Measurements from ENCODE around the gene WTAP.
"Not testable (repeated sequence)": the region's sequence is repeated elsewhere in the genome, so short reads cannot be mapped to it uniquely, and the experiment has no call there.

The WTAP gene

GRCh38 chr6:159745081-159745480 lies 17.8 kb downstream of the WTAP start:
- 94 to 96% methylated on average over 5 to 7 of the region's 7 CpGs for WGBS, 2 experiments

GRCh38 chr6:159746759-159747158 lies 19.5 kb downstream of the WTAP start:
- Histone ChIP-seq H3K27ac (ENCODE audit: insufficient read depth, low read depth, low read length, poor library complexity, severe bottlenecking) (no peak overlapping the region), H3K27me3 (ENCODE audit: control insufficient read depth, insufficient read depth, low read length, poor library complexity, severe bottlenecking) (no peaks in the 10 kb centered on the region), H3K4me1 (ENCODE audit: control insufficient read depth, insufficient read depth, low read length) (no peaks in the 10 kb centered on the region), H3K36me3 (ENCODE audit: control insufficient read depth, insufficient read depth, low read length) (peaks cover 40% of the 10 kb centered on the region), H3K9me3 (ENCODE audit: control insufficient read depth, low read length) (no peaks in the 10 kb centered on the region), H3K4me3 (ENCODE audit: insufficient read depth, low read depth, low read length) (no peak overlapping the region)
- WGBS, 2 experiments, result 95 to 100% methylated on average over 1 of the region's 1 CpG

More at GRCh38 chr6:159745081-159745480, 17.8 kb downstream of the WTAP start:
- Histone ChIP-seq H3K27me3 (ENCODE audit: control insufficient read depth, insufficient read depth, low read length, poor library complexity, severe bottlenecking) (no peaks in the 10 kb centered on the region), H3K36me3 (ENCODE audit: control insufficient read depth, insufficient read depth, low read length) (peaks cover 46% of the 10 kb centered on the region), H3K27ac (ENCODE audit: insufficient read depth, low read depth, low read length, poor library complexity, severe bottlenecking) (no peak overlapping the region), H3K4me1 (ENCODE audit: control insufficient read depth, insufficient read depth, low read length) (no peaks in the 10 kb centered on the region), H3K4me3 (ENCODE audit: insufficient read depth, low read depth, low read length) (no peak overlapping the region), H3K9me3 (ENCODE audit: control insufficient read depth, low read length) (no peaks in the 10 kb centered on the region)

GRCh38 chr6:159748127-159748526 lies 20.8 kb downstream of the WTAP start:
- H3K4me3 ChIP-seq (ENCODE audit: insufficient read depth, low read depth, low read length); H3K27ac ChIP-seq (ENCODE audit: insufficient read depth, low read depth, low read length, poor library complexity, severe bottlenecking); H3K9me3 ChIP-seq (ENCODE audit: control insufficient read depth, low read length); H3K27me3 ChIP-seq (ENCODE audit: control insufficient read depth, insufficient read depth, low read length, poor library complexity, severe bottlenecking); H3K4me1 ChIP-seq (ENCODE audit: control insufficient read depth, insufficient read depth, low read length): not testable (repeated sequence)
- WGBS, 2 experiments, result 95 to 97% methylated on average over 4 to 6 of the region's 7 CpGs
- peaks cover 44% of the 10 kb centered on the region for H3K36me3 ChIP-seq (ENCODE audit: control insufficient read depth, insufficient read depth, low read length)

- H3K27me3 ChIP-seq (ENCODE audit: control insufficient read depth, insufficient read depth, low read length, poor library complexity, severe bottlenecking), result no peaks in the 10 kb centered on the region
- H3K27ac ChIP-seq (ENCODE audit: insufficient read depth, low read depth, low read length, poor library complexity, severe bottlenecking), result no peak overlapping the region
- H3K9me3 ChIP-seq (ENCODE audit: control insufficient read depth, low read length), result no peaks in the 10 kb centered on the region
- no peak overlapping the region for H3K4me3 ChIP-seq (ENCODE audit: insufficient read depth, low read depth, low read length)
- WGBS, 2 experiments, result 96 to 98% methylated on average over 2 to 3 of the region's 3 CpGs
- no peaks in the 10 kb centered on the region for H3K4me1 ChIP-seq (ENCODE audit: control insufficient read depth, insufficient read depth, low read length)
- peaks cover 55% of the 10 kb centered on the region for H3K36me3 ChIP-seq (ENCODE audit: control insufficient read depth, insufficient read depth, low read length)
Observed at GRCh38 chr6:159751448-159751847, 24.1 kb downstream of the WTAP start.

- peaks cover 54% of the 10 kb centered on the region for H3K36me3 ChIP-seq (ENCODE audit: control insufficient read depth, insufficient read depth, low read length)
- WGBS, 2 experiments, result 95 to 96% methylated on average over 5 of the region's 6 CpGs
- no peak overlapping the region for H3K4me3 ChIP-seq (ENCODE audit: insufficient read depth, low read depth, low read length)
- H3K9me3 ChIP-seq (ENCODE audit: control insufficient read depth, low read length), result no peaks in the 10 kb centered on the region
- no peaks in the 10 kb centered on the region for H3K27me3 ChIP-seq (ENCODE audit: control insufficient read depth, insufficient read depth, low read length, poor library complexity, severe bottlenecking)
- no peaks in the 10 kb centered on the region for H3K4me1 ChIP-seq (ENCODE audit: control insufficient read depth, insufficient read depth, low read length)
- H3K27ac ChIP-seq (ENCODE audit: insufficient read depth, low read depth, low read length, poor library complexity, severe bottlenecking), result no peak overlapping the region
Observed at GRCh38 chr6:159753081-159753872, 26.0 kb downstream of the WTAP start.

- Histone ChIP-seq H3K9me3 (ENCODE audit: control insufficient read depth, low read length) (no peaks in the 10 kb centered on the region), H3K36me3 (ENCODE audit: control insufficient read depth, insufficient read depth, low read length) (peaks cover 56% of the 10 kb centered on the region), H3K4me3 (ENCODE audit: insufficient read depth, low read depth, low read length) (no peak overlapping the region), H3K4me1 (ENCODE audit: control insufficient read depth, insufficient read depth, low read length) (no peaks in the 10 kb centered on the region), H3K27me3 (ENCODE audit: control insufficient read depth, insufficient read depth, low read length, poor library complexity, severe bottlenecking) (no peaks in the 10 kb centered on the region), H3K27ac (ENCODE audit: insufficient read depth, low read depth, low read length, poor library complexity, severe bottlenecking) (no peak overlapping the region)
- WGBS, 2 experiments, result 96% methylated on average over 2 of the region's 2 CpGs
Observed at GRCh38 chr6:159754401-159754800, 27.1 kb downstream of the WTAP start.

- H3K4me1 ChIP-seq (ENCODE audit: control insufficient read depth, insufficient read depth, low read length), result peaks cover under 1% of the 10 kb centered on the region
- H3K4me3 ChIP-seq (ENCODE audit: insufficient read depth, low read depth, low read length), result no peak overlapping the region
- H3K27me3 ChIP-seq (ENCODE audit: control insufficient read depth, insufficient read depth, low read length, poor library complexity, severe bottlenecking), result no peaks in the 10 kb centered on the region
- peaks cover 52% of the 10 kb centered on the region for H3K36me3 ChIP-seq (ENCODE audit: control insufficient read depth, insufficient read depth, low read length)
- WGBS, 2 experiments, result 84 to 96% methylated on average over 11 to 14 of the region's 15 CpGs
- no peaks in the 10 kb centered on the region for H3K9me3 ChIP-seq (ENCODE audit: control insufficient read depth, low read length)
- no peak overlapping the region for H3K27ac ChIP-seq (ENCODE audit: insufficient read depth, low read depth, low read length, poor library complexity, severe bottlenecking)
Observed at GRCh38 chr6:159754959-159755914, 27.9 kb downstream of the WTAP start.

- H3K4me3 ChIP-seq (ENCODE audit: insufficient read depth, low read depth, low read length), result no peak overlapping the region
- H3K36me3 ChIP-seq (ENCODE audit: control insufficient read depth, insufficient read depth, low read length), result peaks cover 49% of the 10 kb centered on the region
- peaks cover 9% of the 10 kb centered on the region for H3K4me1 ChIP-seq (ENCODE audit: control insufficient read depth, insufficient read depth, low read length)
- 95 to 99% methylated on average over 4 of the region's 4 CpGs for WGBS, 2 experiments
- no peaks in the 10 kb centered on the region for H3K9me3 ChIP-seq (ENCODE audit: control insufficient read depth, low read length)
- H3K27ac ChIP-seq (ENCODE audit: insufficient read depth, low read depth, low read length, poor library complexity, severe bottlenecking), result no peak overlapping the region
- H3K27me3 ChIP-seq (ENCODE audit: control insufficient read depth, insufficient read depth, low read length, poor library complexity, severe bottlenecking), result no peaks in the 10 kb centered on the region
Observed at GRCh38 chr6:159756508-159756907, 29.2 kb downstream of the WTAP start.

- Histone ChIP-seq H3K4me3 (ENCODE audit: insufficient read depth, low read depth, low read length) (no peak overlapping the region), H3K4me1 (ENCODE audit: control insufficient read depth, insufficient read depth, low read length) (peaks cover 9% of the 10 kb centered on the region), H3K36me3 (ENCODE audit: control insufficient read depth, insufficient read depth, low read length) (peaks cover 35% of the 10 kb centered on the region), H3K27me3 (ENCODE audit: control insufficient read depth, insufficient read depth, low read length, poor library complexity, severe bottlenecking) (no peaks in the 10 kb centered on the region), H3K9me3 (ENCODE audit: control insufficient read depth, low read length) (no peaks in the 10 kb centered on the region), H3K27ac (ENCODE audit: insufficient read depth, low read depth, low read length, poor library complexity, severe bottlenecking) (peak overlapping the region; percentile 30)
- 94 to 97% methylated on average over 7 of the region's 7 CpGs for WGBS, 2 experiments
Observed at GRCh38 chr6:159758031-159759001, 31.0 kb downstream of the WTAP start.

All from ectodermal cell (in vitro differentiated cells).